ENCODE measurements around the gene AK5. TPM values are rescaled to one million over a fixed set of nuclear protein-coding genes. Genes with fewer than 3 reads are reported as not detected.
"Not testable (repeated sequence)": the region's sequence is repeated elsewhere in the genome, so short reads cannot be mapped to it uniquely, and the experiment has no call there.

AK5 gene
- total and polyA plus RNA-seq, 2 of the 13 experiments (the other 11 are each of a cell fraction or from before 2014, with no cell fraction given): not detected

DNA sequence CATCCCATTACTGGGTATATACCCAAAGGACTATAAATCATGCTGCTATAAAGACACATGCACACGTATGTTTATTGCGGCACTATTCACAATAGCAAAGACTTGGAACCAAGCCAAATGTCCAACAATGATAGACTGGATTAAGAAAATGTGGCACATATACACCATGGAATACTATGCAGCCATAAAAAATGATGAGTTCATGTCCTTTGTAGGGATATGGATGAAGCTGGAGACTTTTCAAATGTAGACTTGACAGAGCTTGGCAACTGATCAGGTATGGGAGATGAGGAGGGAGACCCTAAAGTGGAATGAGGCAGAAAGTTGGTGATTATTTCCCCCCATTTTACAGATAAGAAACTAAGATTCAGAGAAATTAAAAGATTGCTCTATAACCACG lies 230.8 kb downstream of the AK5 start:
- H3K4me2 ChIP-seq (ENCODE audit: low read depth, low read length); H3K4me3 ChIP-seq (replicated peaks in 1 of 3; ENCODE audit: insufficient read depth in 1 of 3, low read depth in 2 of 3, low read length in 3 of 3); FAIRE-seq; ATAC-seq; H3K9me3 ChIP-seq (ENCODE audit: low read length); H3K4me1 ChIP-seq (ENCODE audit: insufficient read depth, low read length); BruUV-seq (replicated peaks); DNase-seq (ENCODE audit: low spot score); H3K9ac ChIP-seq (ENCODE audit: insufficient read depth, low read depth, low read length); H3K36me3 ChIP-seq (replicated peaks in 1 of 2; ENCODE audit: control insufficient read depth in 1 of 2, insufficient read depth in 2 of 2, low read length in 2 of 2); H4K20me1 ChIP-seq (ENCODE audit: insufficient read depth, low read length); CTCF ChIA-PET (ENCODE audit: low intra/inter-chr PET ratio, low total read pairs); in situ Hi-C loops (cut with HindIII; ENCODE audit: extremely low pct_ligation_motif_present, low pct_unique_long_range_greater_than_20kb); H2AFZ ChIP-seq (ENCODE audit: low read length); H3K27me3 ChIP-seq (ENCODE audit: control insufficient read depth in 1 of 2, insufficient read depth in 2 of 2, low read length in 2 of 2); intact Hi-C loops (cut with micrococcal nuclease; ENCODE audit: unreplicated experiment); POLR2A ChIA-PET; H3K79me2 ChIP-seq (ENCODE audit: insufficient read depth, low read length); H3K27ac ChIP-seq (ENCODE audit: extremely low read length, insufficient read depth, low read length): not testable (repeated sequence)
- peak; percentile 33; the same call in 1 of the 2 replicates for TF ChIP-seq RAD51 (IDR thresholded peaks at IDR 0.05; ENCODE audit: borderline replicate concordance)
- WGBS (ENCODE audit: low lambda C conversion rate): 7% methylated on average over 1 of the region's 3 CpGs

DNA sequence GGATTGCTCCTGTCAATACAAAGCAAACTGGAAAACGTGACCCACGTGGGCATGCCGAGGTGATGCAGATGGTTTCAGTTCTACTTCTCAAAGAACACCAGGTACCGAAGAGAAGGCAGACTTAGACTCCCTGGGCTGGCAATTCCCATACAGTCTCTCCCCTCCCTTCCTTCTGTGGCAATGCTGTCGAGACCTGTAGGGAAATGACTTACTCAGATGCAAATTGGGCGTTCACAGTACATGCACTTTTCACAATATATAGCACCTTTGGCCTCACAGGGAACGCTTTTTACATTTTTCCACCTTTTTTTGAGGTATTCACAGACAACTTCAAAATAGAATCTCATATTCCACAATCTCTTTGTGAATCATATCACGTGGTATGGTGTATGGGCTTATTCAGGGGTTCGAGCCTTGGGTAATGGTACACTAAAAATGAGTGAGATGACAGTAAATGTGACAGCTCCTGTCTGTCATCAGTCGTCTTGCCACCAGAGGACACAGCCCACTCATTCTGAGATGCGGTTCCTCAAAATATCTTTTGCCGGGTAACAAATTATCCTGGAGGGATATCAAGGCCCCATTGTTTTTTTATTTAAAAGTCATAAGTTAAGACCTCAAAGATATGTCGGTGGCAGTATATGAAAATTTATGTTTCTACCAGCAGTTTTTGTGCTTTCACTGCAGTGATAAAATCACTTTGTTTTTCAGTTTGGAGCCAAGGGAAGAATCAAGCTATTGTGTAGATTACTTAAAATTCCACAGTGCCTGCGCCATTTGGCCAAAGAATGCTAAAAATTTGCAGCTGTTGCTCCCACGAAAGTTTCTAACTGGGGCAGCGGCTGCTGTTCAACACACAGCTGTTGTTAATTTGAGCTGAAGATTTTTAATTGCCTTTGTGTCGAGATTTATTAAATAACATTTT lies 232.3 kb downstream of the AK5 start:
- Histone ChIP-seq H3K27ac (ENCODE audit: extremely low read length, insufficient read depth, low read length) (no peak overlapping the region), H3K9ac (ENCODE audit: insufficient read depth, low read depth, low read length) (no peak overlapping the region), H4K20me1 (ENCODE audit: insufficient read depth, low read length) (no peaks in the 10 kb centered on the region), H3K4me1 (ENCODE audit: insufficient read depth, low read length) (no peaks in the 10 kb centered on the region), H3K4me2 (ENCODE audit: low read depth, low read length) (no peak overlapping the region), H3K79me2 (ENCODE audit: insufficient read depth, low read length) (no peaks in the 10 kb centered on the region), H3K27me3 (ENCODE audit: control insufficient read depth in 1 of 2, insufficient read depth in 2 of 2, low read length in 2 of 2) (peaks cover 0 to 11% of the 10 kb centered on the region in 2 experiments; a peak in 2 of 5 replicates), H3K9me3 (ENCODE audit: low read length) (no peaks in the 10 kb centered on the region), H3K4me3 (replicated peaks in 1 of 3; ENCODE audit: insufficient read depth in 1 of 3, low read depth in 2 of 3, low read length in 3 of 3) (no peak overlapping the region), H3K36me3 (replicated peaks in 1 of 2; ENCODE audit: control insufficient read depth in 1 of 2, insufficient read depth in 2 of 2, low read length in 2 of 2) (no peaks in the 10 kb centered on the region), H2AFZ (ENCODE audit: low read length) (no peak overlapping the region)
- POLR2A ChIA-PET: no interaction called here
- intact Hi-C loops (cut with micrococcal nuclease; ENCODE audit: unreplicated experiment): no loop called here
- CTCF ChIA-PET (ENCODE audit: low intra/inter-chr PET ratio, low total read pairs): no interaction called here
- BruUV-seq (replicated peaks): no TSS peak
- in situ Hi-C loops (cut with HindIII; ENCODE audit: extremely low pct_ligation_motif_present, low pct_unique_long_range_greater_than_20kb): no loop called here
- no peak for ATAC-seq
- DNase-seq (ENCODE audit: low spot score): no peak
- WGBS (ENCODE audit: low lambda C conversion rate): 30% methylated on average over 17 of the region's 17 CpGs
- no peak for FAIRE-seq
- TF ChIP-seq, protein P1, sequence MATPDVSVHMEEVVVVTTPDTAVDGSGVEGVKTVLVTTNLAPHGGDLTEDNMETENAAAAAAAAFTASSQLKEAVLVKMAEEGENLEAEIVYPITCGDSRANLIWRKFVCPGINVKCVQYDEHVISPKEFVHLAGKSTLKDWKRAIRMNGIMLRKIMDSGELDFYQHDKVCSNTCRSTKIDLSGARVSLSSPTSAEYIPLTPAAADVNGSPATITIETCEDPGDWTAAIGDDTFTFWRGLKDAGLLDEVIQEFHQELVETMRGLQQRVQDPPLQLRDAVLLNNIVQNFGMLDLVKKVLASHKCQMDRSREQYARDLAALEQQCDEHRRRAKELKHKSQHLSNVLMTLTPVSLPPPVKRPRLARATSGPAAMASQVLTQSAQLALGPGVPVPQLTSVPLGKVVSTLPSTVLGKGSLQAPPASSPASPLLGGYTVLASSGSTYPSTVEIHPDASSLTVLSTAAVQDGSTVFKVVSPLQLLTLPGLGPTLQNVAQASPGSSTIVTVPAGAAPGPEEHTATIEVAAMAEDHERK (CRISPR knock-in tag; IDR thresholded peaks at IDR 0.05; ENCODE audit: low read depth): no peak
- no peak for TF ChIP-seq ZNF572 (CRISPR knock-in tag; IDR thresholded peaks at IDR 0.05)
- no peak for TF ChIP-seq GABPA (IDR thresholded peaks at IDR 0.05; ENCODE audit: low read depth, low read length)
- TF ChIP-seq GABPA (CRISPR knock-in tag; IDR thresholded peaks at IDR 0.05; ENCODE audit: low read depth): no peak
- no peak for TF ChIP-seq EEA1 (CRISPR knock-in tag; IDR thresholded peaks at IDR 0.05; ENCODE audit: borderline replicate concordance)
- no peak for TF ChIP-seq TEAD3 (CRISPR knock-in tag; optimal IDR thresholded peaks at IDR 0.05; ENCODE audit: borderline replicate concordance)
- TF ChIP-seq ZC3H4 (CRISPR knock-in tag; IDR thresholded peaks at IDR 0.05; ENCODE audit: borderline replicate concordance): no peak
- TF ChIP-seq SCMH1 (CRISPR knock-in tag; IDR thresholded peaks at IDR 0.05; ENCODE audit: borderline replicate concordance): no peak
- no peak for TF ChIP-seq JDP2 (CRISPR knock-in tag; IDR thresholded peaks at IDR 0.05; ENCODE audit: borderline replicate concordance)
- TF ChIP-seq, protein P2, sequence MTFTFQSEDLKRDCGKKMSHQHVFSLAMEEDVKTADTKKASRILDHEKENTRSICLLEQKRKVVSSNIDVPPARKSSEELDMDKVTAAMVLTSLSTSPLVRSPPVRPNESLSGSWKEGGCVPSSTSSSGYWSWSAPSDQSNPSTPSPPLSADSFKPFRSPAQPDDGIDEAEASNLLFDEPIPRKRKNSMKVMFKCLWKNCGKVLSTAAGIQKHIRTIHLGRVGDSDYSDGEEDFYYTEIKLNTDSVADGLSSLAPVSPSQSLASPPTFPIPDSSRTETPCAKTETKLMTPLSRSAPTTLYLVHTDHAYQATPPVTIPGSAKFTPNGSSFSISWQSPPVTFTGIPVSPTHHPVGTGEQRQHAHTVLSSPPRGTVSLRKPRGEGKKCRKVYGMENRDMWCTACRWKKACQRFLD (CRISPR knock-in tag; IDR thresholded peaks at IDR 0.05; ENCODE audit: borderline replicate concordance): no peak
- no peak for TF ChIP-seq ZNF564 (CRISPR knock-in tag; IDR thresholded peaks at IDR 0.05)
- no peak for TF ChIP-seq SMAD3 (CRISPR knock-in tag; IDR thresholded peaks at IDR 0.05)
- TF ChIP-seq IKZF4 (CRISPR knock-in tag; IDR thresholded peaks at IDR 0.05; ENCODE audit: borderline replicate concordance, low read depth, not compliant biosample characterization): no peak
